Mammary epithelial cell (primary cell): Measurements from ENCODE around the gene INO80D.

Source experiments
- EZH2 ChIP-seq: IDR thresholded peaks from 2 replicates; pipeline ENCODE4 v1.6.1; 2012; ENCODE audit warnings: low read length, inconsistent platforms, borderline replicate concordance
- TF ChIP-seq, protein P1 (sequence below), 2 donors: IDR thresholded peaks in 1 of 2; conservative IDR thresholded peaks in 1 of 2; 2 replicates each; pipeline ENCODE4 v1.5.1; 2011 to 2012; ENCODE audit warnings: inconsistent platforms in 2 of 2, low read length in 2 of 2, mild to moderate bottlenecking in 2 of 2, control low read depth in 1 of 2, low read depth in 1 of 2; ENCODE audit not compliant: insufficient read depth in 1 of 2; ENCODE audit errors: extremely low read depth in 1 of 2

DNA sequence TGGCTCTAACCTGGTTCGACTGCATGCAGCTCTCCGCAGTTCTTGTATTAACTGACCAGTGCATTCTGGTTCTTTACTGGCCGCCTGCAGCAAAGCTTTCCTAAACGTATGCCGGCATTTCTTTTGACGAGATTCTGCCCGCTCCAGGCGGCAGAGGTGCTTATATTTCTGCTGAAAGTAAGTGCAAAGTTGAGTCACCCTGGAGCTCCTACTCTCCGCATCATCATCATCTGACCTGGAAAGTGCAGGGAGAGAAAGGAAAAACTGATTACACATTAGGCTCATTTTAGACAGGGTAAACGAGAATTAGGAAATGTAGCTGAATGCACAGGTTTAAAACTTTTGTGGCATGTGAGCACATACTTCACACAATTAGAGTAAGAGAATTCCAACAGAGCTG lies 57.9 kb downstream of the INO80D start:
- TF ChIP-seq, protein P1, sequence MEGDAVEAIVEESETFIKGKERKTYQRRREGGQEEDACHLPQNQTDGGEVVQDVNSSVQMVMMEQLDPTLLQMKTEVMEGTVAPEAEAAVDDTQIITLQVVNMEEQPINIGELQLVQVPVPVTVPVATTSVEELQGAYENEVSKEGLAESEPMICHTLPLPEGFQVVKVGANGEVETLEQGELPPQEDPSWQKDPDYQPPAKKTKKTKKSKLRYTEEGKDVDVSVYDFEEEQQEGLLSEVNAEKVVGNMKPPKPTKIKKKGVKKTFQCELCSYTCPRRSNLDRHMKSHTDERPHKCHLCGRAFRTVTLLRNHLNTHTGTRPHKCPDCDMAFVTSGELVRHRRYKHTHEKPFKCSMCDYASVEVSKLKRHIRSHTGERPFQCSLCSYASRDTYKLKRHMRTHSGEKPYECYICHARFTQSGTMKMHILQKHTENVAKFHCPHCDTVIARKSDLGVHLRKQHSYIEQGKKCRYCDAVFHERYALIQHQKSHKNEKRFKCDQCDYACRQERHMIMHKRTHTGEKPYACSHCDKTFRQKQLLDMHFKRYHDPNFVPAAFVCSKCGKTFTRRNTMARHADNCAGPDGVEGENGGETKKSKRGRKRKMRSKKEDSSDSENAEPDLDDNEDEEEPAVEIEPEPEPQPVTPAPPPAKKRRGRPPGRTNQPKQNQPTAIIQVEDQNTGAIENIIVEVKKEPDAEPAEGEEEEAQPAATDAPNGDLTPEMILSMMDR (conservative IDR thresholded peaks at IDR 0.05 in 1 of 2, IDR thresholded peaks at IDR 0.05 in 1 of 2; ENCODE audit: extremely low read depth in 1 of 2, insufficient read depth in 1 of 2, low read depth in 1 of 2, low read length in 2 of 2), result no peak
- TF ChIP-seq EZH2, result no peak
